ENCODE measurements around the gene FCHSD2.
"Not testable (repeated sequence)": the region's sequence is repeated elsewhere in the genome, so short reads cannot be mapped to it uniquely, and the experiment has no call there.

The FCHSD2 gene

DNA sequence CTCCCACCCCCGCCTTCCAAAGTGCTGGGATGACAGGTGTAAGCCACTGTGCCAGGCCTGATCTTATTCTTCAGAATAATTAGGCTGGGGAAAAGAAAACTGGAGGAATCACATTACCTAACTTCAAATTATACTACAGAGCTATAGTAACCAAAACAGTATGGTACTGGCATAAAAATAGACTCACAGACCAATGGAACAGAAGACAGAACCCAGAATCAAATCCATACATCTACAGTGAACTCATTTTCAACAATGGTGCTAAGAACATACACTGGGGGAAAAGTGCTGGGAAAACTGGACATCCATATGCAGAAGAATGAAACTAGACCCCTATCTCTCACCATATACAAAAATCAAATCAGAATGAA is 165.6 kb downstream of the FCHSD2 start:
- not testable (repeated sequence) for H3K4me3 ChIP-seq (ENCODE audit: low read length in 2 of 2); H3K9ac ChIP-seq (ENCODE audit: low read depth in 1 of 2, low read length in 2 of 2); H3K36me3 ChIP-seq (ENCODE audit: control insufficient read depth in 2 of 2, insufficient read depth in 2 of 2, low read length in 2 of 2); H3K4me1 ChIP-seq (ENCODE audit: control insufficient read depth in 2 of 2, insufficient read depth in 2 of 2, low read length in 2 of 2); H3K27me3 ChIP-seq (ENCODE audit: control insufficient read depth in 2 of 2, insufficient read depth in 2 of 2, low read length in 2 of 2); H3K9me3 ChIP-seq (ENCODE audit: control insufficient read depth in 2 of 2, low read length in 2 of 2)
- H3K27ac ChIP-seq (ENCODE audit: low read depth in 2 of 2, low read length in 2 of 2) = peak overlapping the region in 1 of 2 donors; percentile 28

DNA sequence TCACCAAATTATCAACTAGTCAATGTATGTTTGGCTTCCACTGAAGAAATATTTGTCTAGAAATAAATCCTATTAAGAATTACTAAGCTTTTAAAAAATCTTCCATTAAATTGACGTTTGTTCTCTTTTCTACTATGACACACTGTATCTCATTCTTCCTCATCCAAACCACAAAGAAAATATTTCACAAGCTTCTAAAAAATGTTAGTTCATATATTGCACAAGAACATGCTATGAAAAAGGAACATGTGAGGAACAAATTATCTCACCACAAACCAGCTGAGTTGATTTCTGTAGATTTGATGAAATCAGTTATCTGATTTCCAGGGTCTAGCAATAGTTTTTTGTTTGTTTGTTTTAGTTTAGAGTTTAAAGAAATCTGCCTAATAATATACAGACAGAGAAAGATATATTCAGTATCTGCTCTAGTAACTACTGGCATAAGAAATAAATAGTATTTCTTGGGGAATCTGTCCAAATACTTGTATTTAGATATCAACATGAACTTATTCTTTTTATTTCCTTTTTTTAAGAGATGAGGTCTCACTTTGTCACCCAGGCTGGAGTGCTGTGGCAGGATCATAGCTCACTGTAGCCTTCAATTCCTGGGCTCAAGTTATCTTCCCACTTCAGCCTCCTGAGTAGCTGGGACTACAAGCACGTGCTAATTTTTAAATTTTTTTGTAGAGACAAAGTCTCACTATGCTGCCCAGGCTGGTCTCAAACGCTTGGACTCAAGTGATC is 166.2 kb downstream of the FCHSD2 start:
- H3K4me3 ChIP-seq (ENCODE audit: low read length in 2 of 2) = no peak overlapping the region
- H3K4me1 ChIP-seq (ENCODE audit: control insufficient read depth in 2 of 2, insufficient read depth in 2 of 2, low read length in 2 of 2) = peaks cover 3 to 5% of the 10 kb centered on the region in 2 donors
- no peaks in the 10 kb centered on the region for H3K27me3 ChIP-seq (ENCODE audit: control insufficient read depth in 2 of 2, insufficient read depth in 2 of 2, low read length in 2 of 2)
- H3K9ac ChIP-seq (ENCODE audit: low read depth in 1 of 2, low read length in 2 of 2) = no peak overlapping the region
- peak overlapping the region in 1 of 2 donors; percentile 28 for H3K27ac ChIP-seq (ENCODE audit: low read depth in 2 of 2, low read length in 2 of 2)
- no peaks in the 10 kb centered on the region for H3K9me3 ChIP-seq (ENCODE audit: control insufficient read depth in 2 of 2, low read length in 2 of 2)
- no peaks in the 10 kb centered on the region for H3K36me3 ChIP-seq (ENCODE audit: control insufficient read depth in 2 of 2, insufficient read depth in 2 of 2, low read length in 2 of 2)

DNA sequence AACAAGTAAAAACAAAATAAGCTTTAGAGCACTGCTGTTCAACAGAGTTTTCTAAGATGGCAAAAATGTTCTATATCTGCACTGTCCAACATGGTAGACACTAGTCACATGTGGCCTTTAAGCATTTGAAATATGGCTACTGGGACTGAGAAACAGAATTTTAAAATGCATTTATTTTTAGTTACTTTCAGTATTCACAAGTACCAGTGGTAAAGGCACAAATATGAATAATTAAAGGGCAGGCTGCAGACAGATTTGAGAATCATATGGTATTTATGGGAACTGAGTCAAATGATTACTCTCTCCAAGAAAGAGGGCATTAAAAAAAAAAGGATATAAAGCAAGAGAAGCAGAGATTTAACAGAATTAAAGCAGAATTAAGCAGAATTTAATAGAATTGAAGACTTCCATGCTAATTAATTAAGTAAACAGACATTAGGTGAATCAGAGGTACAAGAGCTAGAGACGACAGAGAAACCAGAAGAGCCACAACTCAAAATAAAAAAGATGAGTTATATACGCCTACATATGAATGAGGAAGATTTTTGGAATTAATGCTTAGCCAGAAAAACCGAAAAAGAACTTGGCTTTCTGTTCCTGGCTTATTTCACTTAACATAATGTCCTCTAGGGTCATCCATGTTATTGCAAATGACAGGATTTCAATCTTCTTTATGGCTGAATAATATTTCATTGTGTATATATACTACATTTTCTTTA is 167.5 kb downstream of the FCHSD2 start:
- Histone ChIP-seq H3K4me1 (ENCODE audit: control insufficient read depth in 2 of 2, insufficient read depth in 2 of 2, low read length in 2 of 2) (peaks cover 3 to 8% of the 10 kb centered on the region in 2 donors), H3K9ac (ENCODE audit: low read depth in 1 of 2, low read length in 2 of 2) (no peak overlapping the region), H3K4me3 (ENCODE audit: low read length in 2 of 2) (no peak overlapping the region), H3K36me3 (ENCODE audit: control insufficient read depth in 2 of 2, insufficient read depth in 2 of 2, low read length in 2 of 2) (no peaks in the 10 kb centered on the region), H3K9me3 (ENCODE audit: control insufficient read depth in 2 of 2, low read length in 2 of 2) (no peaks in the 10 kb centered on the region), H3K27me3 (ENCODE audit: control insufficient read depth in 2 of 2, insufficient read depth in 2 of 2, low read length in 2 of 2) (no peaks in the 10 kb centered on the region), H3K27ac (ENCODE audit: low read depth in 2 of 2, low read length in 2 of 2) (no peak overlapping the region)

DNA sequence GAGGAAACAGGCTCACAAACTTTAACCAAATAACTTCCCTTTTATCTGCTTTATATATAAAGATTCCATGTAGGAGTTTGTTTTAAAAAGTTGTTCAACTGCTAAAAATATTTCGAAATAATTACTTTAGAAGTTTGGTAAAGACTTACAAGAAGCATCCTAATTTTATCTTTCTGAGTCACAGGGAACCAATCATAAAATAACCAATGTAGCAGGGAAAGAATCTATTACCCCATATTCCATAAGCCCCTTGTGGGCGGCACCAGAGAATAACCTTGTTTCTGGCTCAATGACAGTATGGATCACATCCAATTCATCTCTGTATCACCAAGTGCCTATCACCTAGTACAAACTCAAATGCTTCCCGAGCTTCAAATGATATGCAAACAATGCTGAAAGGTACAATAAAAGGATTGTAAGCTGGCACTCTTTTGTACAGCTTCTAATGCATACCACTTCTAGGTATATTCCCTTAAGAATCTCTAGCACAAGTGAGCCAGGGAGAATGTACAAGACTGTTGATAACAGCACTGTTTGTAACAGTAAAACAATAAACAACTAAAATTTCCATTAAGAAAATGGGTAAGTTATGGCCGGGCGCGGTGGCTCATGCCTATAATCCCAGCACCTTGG is 169.5 kb downstream of the FCHSD2 start:
- Histone ChIP-seq H3K4me3 (ENCODE audit: low read length in 2 of 2) (no peak overlapping the region), H3K27ac (ENCODE audit: low read depth in 2 of 2, low read length in 2 of 2) (no peak overlapping the region), H3K9me3 (ENCODE audit: control insufficient read depth in 2 of 2, low read length in 2 of 2) (no peaks in the 10 kb centered on the region), H3K4me1 (ENCODE audit: control insufficient read depth in 2 of 2, insufficient read depth in 2 of 2, low read length in 2 of 2) (peaks cover 3 to 8% of the 10 kb centered on the region in 2 donors), H3K36me3 (ENCODE audit: control insufficient read depth in 2 of 2, insufficient read depth in 2 of 2, low read length in 2 of 2) (no peaks in the 10 kb centered on the region), H3K27me3 (ENCODE audit: control insufficient read depth in 2 of 2, insufficient read depth in 2 of 2, low read length in 2 of 2) (no peaks in the 10 kb centered on the region), H3K9ac (ENCODE audit: low read depth in 1 of 2, low read length in 2 of 2) (no peak overlapping the region)

DNA sequence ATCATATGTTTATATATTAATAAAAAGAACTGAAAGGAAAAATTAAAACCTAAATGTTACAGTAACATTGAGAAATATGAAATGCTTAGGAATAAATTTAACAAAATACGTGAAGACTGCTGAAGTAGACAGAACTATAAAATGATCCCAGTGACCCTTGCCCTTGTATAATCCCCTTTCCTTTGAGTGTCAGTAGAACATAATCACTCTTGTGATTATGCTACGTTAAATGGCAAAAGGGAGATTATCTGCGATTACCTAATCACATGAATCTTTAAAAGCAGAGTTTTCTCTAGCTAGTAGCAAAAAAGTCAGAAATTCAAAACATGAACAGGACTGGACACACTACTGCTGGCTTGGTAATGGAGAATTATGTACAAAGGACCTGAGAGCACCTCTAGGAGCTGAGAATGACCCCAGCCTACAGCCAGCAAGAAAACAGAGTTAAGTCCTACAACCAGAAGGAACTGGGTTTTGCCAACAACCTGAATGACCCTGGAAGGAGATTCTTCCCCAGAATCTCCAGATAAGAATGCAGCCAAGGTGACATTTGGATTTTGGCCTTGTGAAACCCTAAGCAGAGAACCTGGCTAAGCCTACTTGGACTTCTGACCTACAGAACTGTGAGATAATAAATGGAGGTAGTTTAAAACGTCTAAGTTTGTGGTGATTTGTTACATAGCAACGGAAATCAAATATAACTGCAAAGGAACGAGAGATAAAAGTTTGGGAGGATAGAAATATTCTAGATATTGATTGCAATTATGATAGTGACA is 170.7 kb downstream of the FCHSD2 start:
- Histone ChIP-seq H3K27ac (ENCODE audit: low read depth in 2 of 2, low read length in 2 of 2) (no peak overlapping the region), H3K36me3 (ENCODE audit: control insufficient read depth in 2 of 2, insufficient read depth in 2 of 2, low read length in 2 of 2) (no peaks in the 10 kb centered on the region), H3K27me3 (ENCODE audit: control insufficient read depth in 2 of 2, insufficient read depth in 2 of 2, low read length in 2 of 2) (no peaks in the 10 kb centered on the region), H3K4me1 (ENCODE audit: control insufficient read depth in 2 of 2, insufficient read depth in 2 of 2, low read length in 2 of 2) (peaks cover 3 to 8% of the 10 kb centered on the region in 2 donors), H3K4me3 (ENCODE audit: low read length in 2 of 2) (no peak overlapping the region), H3K9ac (ENCODE audit: low read depth in 1 of 2, low read length in 2 of 2) (no peak overlapping the region), H3K9me3 (ENCODE audit: control insufficient read depth in 2 of 2, low read length in 2 of 2) (no peaks in the 10 kb centered on the region)

DNA sequence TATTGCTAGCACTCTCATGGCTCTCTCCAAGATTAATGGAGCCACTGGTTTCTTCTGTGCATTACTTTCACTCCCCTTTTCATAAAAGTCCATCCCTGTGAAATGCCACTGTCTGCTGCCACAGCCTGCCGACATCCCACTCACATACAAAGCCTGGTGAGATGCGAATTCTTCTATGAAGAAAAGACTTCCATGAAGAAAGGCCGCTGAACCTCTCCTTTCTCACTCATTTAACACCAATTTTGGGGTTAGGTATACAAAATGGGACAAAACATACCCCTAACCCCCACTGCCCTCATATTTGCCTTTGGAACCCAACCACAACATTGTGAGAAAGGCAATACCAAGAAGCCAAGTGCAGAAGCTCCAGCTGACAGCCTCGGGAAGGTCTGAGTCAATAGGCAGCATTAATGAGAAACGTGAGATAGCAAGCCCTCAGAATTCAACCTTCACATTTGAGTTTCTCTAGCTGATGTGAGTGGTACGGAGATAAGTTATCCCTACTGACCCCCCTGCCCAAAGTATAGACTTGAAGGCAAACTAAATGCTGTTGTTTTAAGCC is 171.5 kb downstream of the FCHSD2 start:
- no peaks in the 10 kb centered on the region for H3K36me3 ChIP-seq (ENCODE audit: control insufficient read depth in 2 of 2, insufficient read depth in 2 of 2, low read length in 2 of 2)
- no peaks in the 10 kb centered on the region for H3K27me3 ChIP-seq (ENCODE audit: control insufficient read depth in 2 of 2, insufficient read depth in 2 of 2, low read length in 2 of 2)
- no peak overlapping the region for H3K27ac ChIP-seq (ENCODE audit: low read depth in 2 of 2, low read length in 2 of 2)
- no peak overlapping the region for H3K9ac ChIP-seq (ENCODE audit: low read depth in 1 of 2, low read length in 2 of 2)
- peaks cover 3 to 8% of the 10 kb centered on the region in 2 donors for H3K4me1 ChIP-seq (ENCODE audit: control insufficient read depth in 2 of 2, insufficient read depth in 2 of 2, low read length in 2 of 2)
- H3K9me3 ChIP-seq (ENCODE audit: control insufficient read depth in 2 of 2, low read length in 2 of 2) = no peaks in the 10 kb centered on the region
- no peak overlapping the region for H3K4me3 ChIP-seq (ENCODE audit: low read length in 2 of 2)

DNA sequence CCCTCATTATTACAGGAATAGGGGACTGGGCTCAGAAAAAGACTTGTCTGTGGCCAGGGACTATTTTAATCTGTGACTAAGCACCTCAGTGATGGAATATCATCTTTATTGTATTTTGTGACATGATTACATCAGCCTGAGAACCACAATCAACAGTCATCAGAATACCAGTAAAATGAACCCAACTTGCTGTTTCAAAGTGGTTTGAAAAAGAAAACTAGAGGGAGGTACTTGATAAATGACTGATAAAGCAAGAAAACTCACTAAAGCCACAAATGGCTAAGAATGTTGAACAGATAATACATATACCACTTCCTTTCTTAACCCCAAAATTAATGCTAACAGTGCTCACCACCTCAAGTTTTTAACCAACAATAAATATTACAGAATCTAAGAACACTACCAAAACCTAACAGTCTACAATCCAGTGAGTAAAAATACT is 172.2 kb downstream of the FCHSD2 start:
- Histone ChIP-seq H3K9me3 (ENCODE audit: control insufficient read depth in 2 of 2, low read length in 2 of 2) (no peaks in the 10 kb centered on the region), H3K4me3 (ENCODE audit: low read length in 2 of 2) (no peak overlapping the region), H3K4me1 (ENCODE audit: control insufficient read depth in 2 of 2, insufficient read depth in 2 of 2, low read length in 2 of 2) (peaks cover 3 to 8% of the 10 kb centered on the region in 2 donors), H3K36me3 (ENCODE audit: control insufficient read depth in 2 of 2, insufficient read depth in 2 of 2, low read length in 2 of 2) (no peaks in the 10 kb centered on the region), H3K9ac (ENCODE audit: low read depth in 1 of 2, low read length in 2 of 2) (no peak overlapping the region), H3K27me3 (ENCODE audit: control insufficient read depth in 2 of 2, insufficient read depth in 2 of 2, low read length in 2 of 2) (no peaks in the 10 kb centered on the region), H3K27ac (ENCODE audit: low read depth in 2 of 2, low read length in 2 of 2) (no peak overlapping the region)

DNA sequence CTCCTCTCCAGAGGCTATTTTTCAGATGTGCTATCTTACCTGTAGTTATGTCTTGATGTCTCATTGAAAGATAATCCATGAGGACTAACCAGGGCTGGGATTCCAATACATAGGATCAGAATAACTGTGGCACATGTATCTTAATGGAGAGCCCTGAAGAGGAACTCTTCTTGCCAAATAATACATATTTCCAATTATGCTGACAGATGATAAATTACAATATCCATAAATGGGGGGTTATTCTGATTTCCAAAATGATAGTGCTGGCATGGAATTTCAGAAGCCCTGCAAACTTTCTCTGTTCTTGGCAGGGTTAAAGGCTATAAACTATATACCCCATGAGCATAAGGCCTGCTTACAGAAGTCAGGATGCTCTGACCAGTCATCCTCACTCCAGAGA is 173.7 kb downstream of the FCHSD2 start:
- Histone ChIP-seq H3K27ac (ENCODE audit: low read depth in 2 of 2, low read length in 2 of 2) (no peak overlapping the region), H3K36me3 (ENCODE audit: control insufficient read depth in 2 of 2, insufficient read depth in 2 of 2, low read length in 2 of 2) (no peaks in the 10 kb centered on the region), H3K27me3 (ENCODE audit: control insufficient read depth in 2 of 2, insufficient read depth in 2 of 2, low read length in 2 of 2) (no peaks in the 10 kb centered on the region), H3K4me1 (ENCODE audit: control insufficient read depth in 2 of 2, insufficient read depth in 2 of 2, low read length in 2 of 2) (peaks cover 3 to 8% of the 10 kb centered on the region in 2 donors), H3K9ac (ENCODE audit: low read depth in 1 of 2, low read length in 2 of 2) (no peak overlapping the region), H3K9me3 (ENCODE audit: control insufficient read depth in 2 of 2, low read length in 2 of 2) (no peaks in the 10 kb centered on the region), H3K4me3 (ENCODE audit: low read length in 2 of 2) (no peak overlapping the region)

GRCh38 chr11:72965672-72966071 is 176.4 kb downstream of the FCHSD2 start:
- no peak overlapping the region for H3K4me3 ChIP-seq (ENCODE audit: low read length in 2 of 2)
- no peak overlapping the region for H3K9ac ChIP-seq (ENCODE audit: low read depth in 1 of 2, low read length in 2 of 2)
- H3K36me3 ChIP-seq (ENCODE audit: control insufficient read depth in 2 of 2, insufficient read depth in 2 of 2, low read length in 2 of 2) = no peaks in the 10 kb centered on the region
- no peaks in the 10 kb centered on the region for H3K27me3 ChIP-seq (ENCODE audit: control insufficient read depth in 2 of 2, insufficient read depth in 2 of 2, low read length in 2 of 2)
- no peaks in the 10 kb centered on the region for H3K9me3 ChIP-seq (ENCODE audit: control insufficient read depth in 2 of 2, low read length in 2 of 2)
- H3K4me1 ChIP-seq (ENCODE audit: control insufficient read depth in 2 of 2, insufficient read depth in 2 of 2, low read length in 2 of 2) = peaks cover 0 to 1% of the 10 kb centered on the region in 2 donors
- H3K27ac ChIP-seq (ENCODE audit: low read depth in 2 of 2, low read length in 2 of 2) = no peak overlapping the region

Measured in mucosa of rectum (tissue), 2 donors.